ENCODE data around the gene NFAT5.

GRCh38 chr16:69706256-69706974, 140.6 kb downstream of the NFAT5 start:
- TF ChIP-seq, protein P1, sequence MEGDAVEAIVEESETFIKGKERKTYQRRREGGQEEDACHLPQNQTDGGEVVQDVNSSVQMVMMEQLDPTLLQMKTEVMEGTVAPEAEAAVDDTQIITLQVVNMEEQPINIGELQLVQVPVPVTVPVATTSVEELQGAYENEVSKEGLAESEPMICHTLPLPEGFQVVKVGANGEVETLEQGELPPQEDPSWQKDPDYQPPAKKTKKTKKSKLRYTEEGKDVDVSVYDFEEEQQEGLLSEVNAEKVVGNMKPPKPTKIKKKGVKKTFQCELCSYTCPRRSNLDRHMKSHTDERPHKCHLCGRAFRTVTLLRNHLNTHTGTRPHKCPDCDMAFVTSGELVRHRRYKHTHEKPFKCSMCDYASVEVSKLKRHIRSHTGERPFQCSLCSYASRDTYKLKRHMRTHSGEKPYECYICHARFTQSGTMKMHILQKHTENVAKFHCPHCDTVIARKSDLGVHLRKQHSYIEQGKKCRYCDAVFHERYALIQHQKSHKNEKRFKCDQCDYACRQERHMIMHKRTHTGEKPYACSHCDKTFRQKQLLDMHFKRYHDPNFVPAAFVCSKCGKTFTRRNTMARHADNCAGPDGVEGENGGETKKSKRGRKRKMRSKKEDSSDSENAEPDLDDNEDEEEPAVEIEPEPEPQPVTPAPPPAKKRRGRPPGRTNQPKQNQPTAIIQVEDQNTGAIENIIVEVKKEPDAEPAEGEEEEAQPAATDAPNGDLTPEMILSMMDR (conservative IDR thresholded peaks at IDR 0.05): no peak
- TF ChIP-seq EZH2 (IDR thresholded peaks at IDR 0.05; ENCODE audit: low read depth): no peak

Data from PC-9 (cell line).